Activated CD8-positive, alpha-beta T cell treated with anti-CD3 and anti-CD28 coated beads, Interleukin-2, amount 10 ng/mL, durations not matched to agents 7 days and 5 days (primary cell): Measurements from ENCODE around the gene CYSRT1. TPM values are rescaled to one million over a fixed set of nuclear protein-coding genes. Genes with fewer than 3 reads are reported as not detected.

Experiments used
- ATAC-seq: fragments of 150-1000 bp; cut with Tn5 transposase; one replicate; pipeline ENCODE4 v1.10.0; 2021; ENCODE audit warnings: moderate library complexity
- CTCF ChIA-PET: fragments of 350-600 bp; sonication (Branson Sonifier 250); formaldehyde crosslinking; loops from one replicate; lab custom pipeline; 2021; ENCODE audit warnings: antibody characterized with exemption; lab: Charles Lee
- POLR2A ChIA-PET: fragments of 350-600 bp; sonication (Branson Sonifier 250); formaldehyde crosslinking; loops from one replicate; lab custom pipeline; 2021; ENCODE audit warnings: antibody characterized with exemption; lab: Charles Lee
- DNase-seq: peaks from one replicate; pipeline ENCODE4 v3.0.0-alpha.2; 2020
- H3K27ac Mint-ChIP-seq: one replicate; pipeline ENCODE4 v1.8.0; 2021; ENCODE audit warnings: mild to moderate bottlenecking, mixed read lengths
- H3K27me3 Mint-ChIP-seq: one replicate; pipeline ENCODE4 v1.8.0; 2021; ENCODE audit warnings: low read depth, mixed read lengths
- H3K36me3 Mint-ChIP-seq: one replicate; pipeline ENCODE4 v1.8.0; 2021; ENCODE audit warnings: low read depth, mixed read lengths
- H3K4me1 Mint-ChIP-seq: one replicate; pipeline ENCODE4 v1.8.0; 2021; ENCODE audit warnings: low read depth, mixed read lengths
- H3K4me3 Mint-ChIP-seq: one replicate; pipeline ENCODE4 v1.8.0; 2021; ENCODE audit warnings: mild to moderate bottlenecking, mixed read lengths
- H3K9me3 Mint-ChIP-seq: one replicate; pipeline ENCODE4 v1.8.0; 2022; ENCODE audit warnings: mixed read lengths; ENCODE audit not compliant: insufficient read depth
- total RNA-seq, 2 experiments: library from RNA; stranded (reverse); gene quantifications; one replicate each; pipeline ENCODE4 v1.2.3, GENCODE V29; 2021

Gene CYSRT1
- total RNA-seq, 2 experiments from 2014 or later = 0.42 to 0.50 TPM

DNA sequence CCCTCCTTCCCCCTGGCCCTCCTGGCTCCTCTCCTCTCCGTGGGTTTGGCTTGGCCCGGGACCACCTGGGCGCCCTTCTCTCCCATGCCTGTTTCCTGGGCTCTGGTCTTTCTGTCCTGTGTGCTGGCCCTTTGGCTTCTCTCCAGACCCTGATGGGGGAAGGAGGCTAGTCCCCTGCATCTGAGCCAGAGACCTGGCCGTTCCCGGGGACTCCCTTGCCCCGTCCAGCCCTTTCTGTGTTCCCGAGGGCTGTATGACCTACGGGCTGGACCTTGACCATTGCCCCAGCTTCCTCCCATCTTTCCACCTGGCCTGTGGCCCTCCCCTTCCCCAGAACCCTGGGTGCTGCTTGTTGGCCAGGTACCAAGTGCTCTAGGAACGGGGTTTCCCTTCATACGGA lies 38.5 kb downstream of the CYSRT1 start:
- Mint-ChIP-seq H3K9me3 (no peaks in the 10 kb centered on the region), H3K27ac (no peak overlapping the region), H3K36me3 (peaks cover 31% of the 10 kb centered on the region), H3K4me1 (peaks cover 3% of the 10 kb centered on the region), H3K27me3 (no peaks in the 10 kb centered on the region), H3K4me3 (no peak overlapping the region)
- ChIA-PET CTCF (no interaction called here), POLR2A (interaction anchor here (0.7 kb wide), 1 partner anchor 549 kb away, joined by 3 read pairs; no protein-coding TSS in a partner anchor)
- DNase-seq (no peak), ATAC-seq (no peak)

DNA sequence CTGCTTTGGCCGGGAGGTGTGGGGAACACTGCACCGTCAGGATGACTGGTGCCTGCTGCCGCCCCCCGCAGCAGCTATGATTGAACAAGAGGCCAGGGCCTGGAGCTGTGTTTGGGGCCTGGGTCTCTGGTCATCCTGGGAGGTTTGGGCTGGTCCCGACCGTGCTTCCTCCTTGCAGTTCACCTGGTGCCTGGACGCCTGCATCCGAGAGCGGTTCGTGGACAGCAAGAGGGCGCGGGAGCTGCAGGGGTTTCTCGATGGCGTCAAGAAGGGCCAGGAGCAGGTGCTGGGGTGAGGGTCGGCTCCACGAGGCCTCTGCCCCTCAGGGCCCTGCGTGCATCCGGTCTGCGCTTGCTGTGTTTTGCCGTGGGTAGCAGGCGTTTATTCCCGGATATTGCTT lies 39.1 kb downstream of the CYSRT1 start:
- no peak for ATAC-seq
- ChIA-PET CTCF (no interaction called here), POLR2A (no interaction called here)
- Mint-ChIP-seq H3K4me1 (peaks cover 3% of the 10 kb centered on the region), H3K27ac (no peak overlapping the region), H3K9me3 (no peaks in the 10 kb centered on the region), H3K4me3 (no peak overlapping the region), H3K36me3 (peaks cover 31% of the 10 kb centered on the region), H3K27me3 (no peaks in the 10 kb centered on the region)
- DNase-seq = no peak

DNA sequence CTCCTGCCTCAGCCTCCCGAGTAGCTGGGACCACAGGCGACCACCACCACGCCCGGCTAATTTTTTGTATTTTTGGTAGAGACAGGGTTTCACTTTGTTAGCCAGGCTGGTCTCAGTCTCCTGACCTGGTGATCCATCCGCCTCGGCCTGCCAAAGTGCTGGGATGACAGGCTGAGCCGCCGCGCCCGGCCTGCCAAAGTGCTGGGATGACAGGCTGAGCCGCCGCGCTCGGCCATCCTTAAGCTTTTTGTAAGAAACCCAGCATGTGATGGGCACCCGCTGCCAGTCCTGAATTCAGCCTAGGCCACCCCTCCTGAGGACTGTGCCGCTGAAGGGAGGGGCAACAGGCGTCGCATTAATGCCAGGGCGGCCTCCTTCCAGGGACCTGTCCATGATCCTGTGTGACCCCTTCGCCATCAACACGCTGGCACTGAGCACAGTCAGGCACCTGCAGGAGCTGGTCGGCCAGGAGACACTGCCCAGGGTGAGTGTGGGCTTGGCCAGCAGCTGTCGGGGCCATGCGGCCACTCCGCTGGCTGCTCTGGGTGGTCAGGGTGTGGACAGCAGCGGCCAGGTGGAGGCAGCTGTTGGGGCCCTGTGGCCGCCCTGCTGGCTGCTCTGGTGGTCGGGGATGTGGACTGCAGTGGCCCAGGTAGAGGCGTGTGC lies 40.7 kb downstream of the CYSRT1 start:
- ChIA-PET CTCF (no interaction called here), POLR2A (interaction anchor here (0.6 to 0.7 kb wide), 2 partner anchors 27 to 318 kb away, joined by 3 read pairs; no protein-coding TSS in a partner anchor)
- no peak for DNase-seq
- Mint-ChIP-seq H3K4me3 (no peak overlapping the region), H3K4me1 (peaks cover 7% of the 10 kb centered on the region), H3K27ac (no peak overlapping the region), H3K27me3 (no peaks in the 10 kb centered on the region), H3K9me3 (no peaks in the 10 kb centered on the region), H3K36me3 (peaks cover 37% of the 10 kb centered on the region)
- ATAC-seq = no peak

DNA sequence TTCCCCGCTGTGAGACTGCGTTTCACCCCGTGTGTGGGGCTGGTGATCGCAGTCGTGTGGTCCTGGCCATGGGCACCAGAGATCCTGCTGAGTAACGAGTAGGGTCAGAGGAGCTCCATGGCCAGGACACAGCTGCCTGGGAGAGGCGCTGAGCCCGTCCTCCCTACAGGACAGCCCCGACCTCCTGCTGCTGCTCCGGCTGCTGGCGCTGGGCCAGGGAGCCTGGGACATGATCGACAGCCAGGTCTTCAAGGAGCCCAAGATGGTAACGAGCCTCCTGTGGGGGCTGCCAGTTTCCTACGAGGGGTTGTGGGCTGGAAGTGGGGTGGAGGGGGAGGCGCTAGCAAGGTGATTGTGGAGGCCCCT lies 41.2 kb downstream of the CYSRT1 start:
- no peak overlapping the region for H3K4me3 Mint-ChIP-seq
- peaks cover 40% of the 10 kb centered on the region for H3K36me3 Mint-ChIP-seq
- CTCF ChIA-PET = interaction anchor here (1.6 kb wide), 1 partner anchor 36 kb away, joined by 3 read pairs; the partner anchor contains the start of gene NRARP
- H3K27ac Mint-ChIP-seq = no peak overlapping the region
- no peaks in the 10 kb centered on the region for H3K27me3 Mint-ChIP-seq
- DNase-seq (no peak), ATAC-seq (no peak)
- POLR2A ChIA-PET = interaction anchor here (0.6 kb wide), 1 partner anchor 27 kb away, joined by 3 read pairs; no protein-coding TSS in a partner anchor
- H3K4me1 Mint-ChIP-seq = peaks cover 10% of the 10 kb centered on the region
- no peaks in the 10 kb centered on the region for H3K9me3 Mint-ChIP-seq

DNA sequence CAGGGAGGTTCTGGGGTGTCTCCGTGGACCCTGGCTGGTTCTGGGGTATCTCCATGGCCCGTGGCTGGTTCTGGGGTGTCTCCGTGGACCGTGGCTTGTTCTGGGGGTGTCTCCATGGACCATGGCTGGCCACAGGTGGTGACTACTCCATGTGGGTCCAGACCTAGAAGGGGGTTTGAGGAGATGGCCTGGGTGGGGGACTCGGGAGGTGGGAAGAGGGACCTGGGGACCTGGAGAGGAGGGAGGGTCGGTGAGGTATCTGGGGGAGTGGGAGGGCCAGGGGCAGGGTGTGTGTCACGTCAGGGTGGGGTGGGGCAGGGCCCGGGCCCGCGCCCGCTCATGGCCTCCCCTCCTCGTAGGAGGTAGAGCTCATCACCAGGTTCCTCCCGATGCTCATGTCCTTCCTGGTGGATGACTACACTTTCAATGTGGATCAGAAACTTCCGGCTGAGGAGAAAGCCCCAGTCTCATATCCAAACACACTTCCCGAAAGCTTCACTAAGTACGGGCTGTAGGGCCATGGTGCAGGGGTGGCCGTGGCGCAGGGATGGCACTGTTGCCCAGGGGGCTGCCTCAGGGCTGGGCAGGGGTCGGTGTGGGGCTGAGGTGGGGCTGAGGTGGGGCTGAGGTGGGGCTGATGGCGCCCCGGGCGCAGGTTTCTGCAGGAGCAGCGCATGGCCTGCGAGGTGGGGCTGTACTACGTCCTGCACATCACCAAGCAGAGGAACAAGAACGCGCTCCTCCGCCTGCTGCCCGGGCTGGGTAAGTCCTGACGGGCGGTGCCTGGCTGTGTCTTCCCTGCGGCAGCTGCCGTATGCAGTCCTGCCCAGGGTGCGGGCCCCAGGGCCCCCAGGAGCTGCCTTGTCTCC lies 41.8 kb downstream of the CYSRT1 start:
- peaks cover 17% of the 10 kb centered on the region for H3K4me1 Mint-ChIP-seq
- ChIA-PET POLR2A (interaction anchor here (0.7 kb wide), 1 partner anchor 26 kb away, joined by 3 read pairs; the partner anchor contains the start of gene TUBB4B), CTCF (interaction anchor here (1.6 kb wide), 1 partner anchor 35 kb away, joined by 3 read pairs; the partner anchor contains the start of gene NRARP)
- no peak overlapping the region for H3K4me3 Mint-ChIP-seq
- H3K36me3 Mint-ChIP-seq = peaks cover 39% of the 10 kb centered on the region
- DNase-seq = no peak
- H3K27me3 Mint-ChIP-seq = no peaks in the 10 kb centered on the region
- no peak for ATAC-seq
- H3K9me3 Mint-ChIP-seq = no peaks in the 10 kb centered on the region
- H3K27ac Mint-ChIP-seq = no peak overlapping the region

DNA sequence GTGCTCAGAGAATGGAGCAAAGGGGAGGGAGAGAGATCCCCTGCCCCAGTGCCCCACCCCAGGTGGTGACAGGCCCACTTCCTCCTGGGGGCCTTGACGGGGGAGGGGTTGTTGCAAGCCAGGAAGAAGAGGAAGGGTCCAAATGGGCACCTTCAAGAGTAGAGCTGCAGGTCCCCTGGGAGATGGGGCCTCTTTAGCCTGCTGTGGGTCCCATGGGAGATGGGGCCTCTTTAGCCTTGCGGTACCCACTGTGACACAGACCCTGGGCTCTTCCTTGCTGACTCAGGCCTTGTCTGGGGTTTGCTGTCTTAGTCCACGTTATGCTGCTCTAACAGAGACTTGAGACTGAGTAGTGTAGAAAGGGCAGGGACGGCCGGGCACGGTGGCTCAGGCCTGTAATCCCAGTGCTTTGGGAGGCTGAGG lies 43.0 kb downstream of the CYSRT1 start:
- Mint-ChIP-seq H3K27me3 (no peaks in the 10 kb centered on the region), H3K36me3 (peaks cover 39% of the 10 kb centered on the region), H3K27ac (no peak overlapping the region), H3K4me1 (peaks cover 19% of the 10 kb centered on the region), H3K4me3 (no peak overlapping the region), H3K9me3 (no peaks in the 10 kb centered on the region)
- ATAC-seq = no peak
- ChIA-PET POLR2A (interaction anchor here (0.7 kb wide), 1 partner anchor 27 kb away, joined by 3 read pairs; the partner anchor contains the start of gene TUBB4B), CTCF (interaction anchor here (1.6 kb wide), 1 partner anchor 34 kb away, joined by 3 read pairs; the partner anchor contains the start of gene NRARP)
- DNase-seq = no peak

- Mint-ChIP-seq H3K27ac (no peak overlapping the region), H3K4me1 (peaks cover 19% of the 10 kb centered on the region), H3K4me3 (no peak overlapping the region), H3K36me3 (peaks cover 44% of the 10 kb centered on the region), H3K27me3 (no peaks in the 10 kb centered on the region), H3K9me3 (no peaks in the 10 kb centered on the region)
- ATAC-seq (no peak), DNase-seq (no peak)
- CTCF ChIA-PET = no interaction called here
- POLR2A ChIA-PET = no interaction called here
Measured at GRCh38 chr9:137268538-137269201, 43.7 kb downstream of the CYSRT1 start.

DNA sequence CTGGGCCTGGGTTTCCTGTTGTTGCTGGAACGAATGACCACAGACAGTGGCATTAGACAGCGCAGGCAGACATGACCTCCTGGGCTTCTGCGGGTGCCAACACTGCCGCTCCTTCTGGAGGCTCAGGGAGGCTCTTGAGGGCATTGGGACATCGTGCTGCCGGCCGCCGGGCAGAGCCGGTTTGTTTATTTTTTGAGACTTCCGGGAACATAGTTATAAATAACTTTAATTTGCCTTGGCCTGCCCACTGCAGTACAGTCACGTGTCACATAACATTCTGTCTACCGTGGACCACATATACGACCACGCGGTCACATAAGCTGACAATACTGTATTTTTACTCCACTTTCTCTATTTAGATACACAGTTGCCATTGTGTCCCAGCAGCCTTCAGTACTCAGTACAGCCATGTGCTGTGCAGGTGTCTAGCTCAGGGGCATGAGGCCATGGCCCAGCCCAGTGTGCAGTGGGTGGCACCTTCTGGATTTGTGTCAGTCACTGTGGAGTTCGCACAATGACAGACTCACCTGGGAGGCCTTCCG lies 44.3 kb downstream of the CYSRT1 start:
- POLR2A ChIA-PET = no interaction called here
- no peak overlapping the region for H3K4me3 Mint-ChIP-seq
- H3K36me3 Mint-ChIP-seq = peaks cover 46% of the 10 kb centered on the region
- no peak overlapping the region for H3K27ac Mint-ChIP-seq
- CTCF ChIA-PET = no interaction called here
- ATAC-seq (no peak), DNase-seq (no peak)
- H3K9me3 Mint-ChIP-seq = no peaks in the 10 kb centered on the region
- no peaks in the 10 kb centered on the region for H3K27me3 Mint-ChIP-seq
- peaks cover 19% of the 10 kb centered on the region for H3K4me1 Mint-ChIP-seq

- no peak overlapping the region for H3K4me3 Mint-ChIP-seq
- ATAC-seq = peak; percentile 55
- H3K27ac Mint-ChIP-seq = peak overlapping the region; percentile 62
- no peaks in the 10 kb centered on the region for H3K9me3 Mint-ChIP-seq
- no peaks in the 10 kb centered on the region for H3K27me3 Mint-ChIP-seq
- peaks cover 47% of the 10 kb centered on the region for H3K36me3 Mint-ChIP-seq
- ChIA-PET CTCF (no interaction called here), POLR2A (no interaction called here)
- DNase-seq = peak; percentile 60
- H3K4me1 Mint-ChIP-seq = peaks cover 24% of the 10 kb centered on the region
Measured at GRCh38 chr9:137270929-137271695, 46.1 kb downstream of the CYSRT1 start.

- ChIA-PET POLR2A (no interaction called here), CTCF (no interaction called here)
- Mint-ChIP-seq H3K27ac (peak overlapping the region; percentile 62), H3K36me3 (peaks cover 47% of the 10 kb centered on the region), H3K9me3 (no peaks in the 10 kb centered on the region), H3K4me1 (peaks cover 26% of the 10 kb centered on the region), H3K4me3 (no peak overlapping the region), H3K27me3 (no peaks in the 10 kb centered on the region)
- DNase-seq (no peak), ATAC-seq (no peak)
Measured at GRCh38 chr9:137271696-137272076, 46.7 kb downstream of the CYSRT1 start.
